GM19240 (cell line): ENCODE results near the gene CD38.
A peak's percentile ranks its signal among the peaks of the same experiment; 100 is the strongest.
"Not testable (repeated sequence)": the region's sequence is repeated elsewhere in the genome, so short reads cannot be mapped to it uniquely, and the experiment has no call there.

Experiments used
- DNase-seq: peaks from one replicate; pipeline ENCODE4 v3.0.0; 2011; ENCODE audit warnings: low spot score; ENCODE audit not compliant: insufficient read length

The CD38 gene

GRCh38 chr4:15861198-15861597 lies 83.1 kb downstream of the CD38 start:
- DNase-seq, result not testable (repeated sequence)

- DNase-seq, result no peak
Observed at GRCh38 chr4:15864651-15865566, 86.8 kb downstream of the CD38 start.

- no peak for DNase-seq
Observed at GRCh38 chr4:15868111-15868510, 90.0 kb downstream of the CD38 start.

- DNase-seq, result no peak
Observed at GRCh38 chr4:15868826-15869413, 90.8 kb downstream of the CD38 start.

GRCh38 chr4:15870079-15870478 lies 92.0 kb downstream of the CD38 start:
- no peak for DNase-seq

GRCh38 chr4:15870921-15871664 lies 93.0 kb downstream of the CD38 start:
- no peak for DNase-seq

GRCh38 chr4:15873117-15873516 lies 95.0 kb downstream of the CD38 start:
- DNase-seq, result no peak

GRCh38 chr4:15874671-15875070 lies 96.5 kb downstream of the CD38 start:
- no peak for DNase-seq

DNA sequence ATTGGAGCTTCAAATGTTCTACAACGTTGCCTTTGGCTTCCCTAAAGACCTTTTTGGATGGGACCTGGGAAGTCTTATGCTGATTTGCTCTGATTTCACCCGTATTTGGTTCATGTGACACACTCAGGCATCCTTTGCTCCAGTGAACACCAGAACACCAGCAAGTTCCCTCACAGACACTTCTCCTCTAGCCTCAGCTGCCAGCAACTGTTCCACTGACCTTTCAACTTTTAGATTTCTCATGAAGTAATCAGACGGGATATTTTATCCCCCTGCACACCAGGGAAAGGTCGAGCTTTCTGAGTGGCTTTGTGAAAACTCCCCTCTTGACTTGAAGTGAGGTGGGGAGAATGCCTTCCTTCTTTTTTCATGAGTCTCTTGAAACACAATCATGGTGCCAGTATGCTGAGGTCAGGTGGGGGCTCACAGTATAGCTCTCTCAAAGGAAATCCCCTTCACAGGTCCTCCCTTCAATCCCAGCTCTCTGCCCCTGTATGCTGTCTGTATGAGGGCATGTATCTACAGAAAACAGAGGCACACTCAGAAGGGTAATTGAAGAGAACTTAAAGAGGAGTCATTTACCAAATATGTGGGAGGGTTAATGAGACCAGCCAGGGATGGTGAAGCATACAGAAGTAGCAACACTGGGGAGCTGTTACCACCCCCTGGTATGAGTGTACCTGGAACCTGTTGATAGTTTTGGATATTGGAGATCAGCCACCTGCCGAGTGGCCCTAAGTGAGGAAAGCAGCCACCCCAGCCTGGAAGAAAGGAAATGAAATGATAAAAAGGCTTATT lies 97.7 kb downstream of the CD38 start:
- no peak for DNase-seq

DNA sequence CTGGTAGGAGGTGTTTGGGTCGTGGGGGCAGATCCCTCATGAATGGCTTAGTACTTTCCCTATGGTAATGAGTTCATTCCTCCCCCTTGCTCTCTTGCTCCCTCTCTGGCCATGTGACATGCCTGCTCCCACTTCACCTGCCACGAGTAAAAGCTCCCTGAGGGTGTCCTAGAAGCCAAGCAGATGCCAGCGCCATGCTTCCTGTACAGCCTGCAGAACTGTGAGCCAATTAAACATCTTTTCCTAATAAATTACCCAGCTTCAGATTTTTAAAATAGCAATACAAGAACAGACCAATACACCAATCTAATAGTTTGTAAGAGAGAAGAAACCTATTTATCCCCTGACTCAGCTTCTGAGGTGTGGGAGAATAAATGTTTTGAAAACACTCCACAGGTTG lies 99.9 kb downstream of the CD38 start:
- no peak for DNase-seq

- no peak for DNase-seq
Observed at GRCh38 chr4:15881820-15882219, 103.7 kb downstream of the CD38 start.

DNA sequence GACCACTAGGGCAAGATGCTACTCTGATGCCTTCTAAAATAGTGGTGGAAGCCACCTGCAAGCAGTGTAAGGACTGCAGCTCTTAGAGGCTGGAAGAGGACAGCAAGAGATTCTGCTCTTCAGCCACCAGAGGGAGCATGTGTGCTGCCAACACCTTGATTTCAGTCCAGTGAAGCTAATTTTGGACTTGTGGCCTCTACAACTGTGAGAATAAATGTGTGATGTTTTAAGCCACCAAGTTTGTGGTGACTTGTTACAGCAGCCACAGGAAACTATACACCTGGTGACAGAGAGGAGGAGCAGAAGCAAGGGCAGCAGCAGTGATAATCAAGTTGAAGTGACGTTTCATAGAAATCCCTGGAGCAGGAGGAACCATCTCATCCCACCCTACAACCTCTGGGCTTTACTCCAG lies 104.6 kb downstream of the CD38 start:
- DNase-seq, result peak; percentile 37

DNA sequence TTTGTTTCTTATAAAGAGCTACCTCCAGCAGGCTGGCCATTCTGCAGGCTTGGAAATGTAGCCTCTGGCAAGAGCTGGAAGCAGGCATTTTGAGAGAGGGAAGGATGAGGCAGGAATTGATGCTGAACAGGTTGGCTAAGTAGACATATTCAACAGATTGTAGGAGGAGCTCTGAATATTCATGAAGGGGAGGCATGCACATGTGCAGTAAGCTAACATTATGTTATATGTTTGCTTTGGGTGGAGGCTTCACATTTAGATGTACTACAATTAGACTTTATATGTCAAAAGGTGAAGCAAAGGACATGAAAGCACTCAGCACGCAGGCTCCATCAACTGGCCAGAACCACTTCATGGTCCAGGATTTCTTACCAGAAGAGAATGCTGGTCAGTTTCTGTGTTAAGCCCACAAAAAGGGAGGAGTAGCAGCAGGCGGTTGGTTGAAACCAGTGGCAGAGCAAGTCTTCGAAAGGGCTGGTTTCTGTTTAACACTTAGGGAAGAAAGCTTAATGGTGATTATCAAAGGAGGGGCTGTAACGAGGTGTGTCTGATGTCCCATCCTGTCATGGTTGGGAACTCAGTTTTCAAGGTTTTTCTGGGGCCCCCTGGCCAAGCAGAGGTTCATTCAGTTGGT lies 105.6 kb downstream of the CD38 start:
- DNase-seq, result no peak

- DNase-seq, result no peak
Observed at GRCh38 chr4:15884666-15885065, 106.5 kb downstream of the CD38 start.

DNA sequence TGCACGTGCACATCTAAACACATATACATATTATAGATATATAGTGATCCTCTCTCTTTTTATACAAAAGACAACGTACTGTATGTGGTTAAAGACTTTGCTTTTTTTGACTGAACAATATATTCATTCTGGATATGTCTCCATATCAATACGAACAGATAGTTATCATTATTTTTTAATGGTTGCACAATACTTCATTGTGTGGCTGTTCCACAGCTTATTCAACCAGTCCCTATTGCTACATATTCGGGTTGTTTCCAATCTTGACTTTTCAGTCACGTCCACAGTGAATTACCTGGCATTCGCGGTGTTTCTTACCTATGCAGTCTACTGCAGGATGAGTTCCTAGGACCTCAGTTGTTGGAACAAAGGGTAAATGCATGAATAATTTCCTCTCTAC lies 107.3 kb downstream of the CD38 start:
- DNase-seq, result no peak

DNA sequence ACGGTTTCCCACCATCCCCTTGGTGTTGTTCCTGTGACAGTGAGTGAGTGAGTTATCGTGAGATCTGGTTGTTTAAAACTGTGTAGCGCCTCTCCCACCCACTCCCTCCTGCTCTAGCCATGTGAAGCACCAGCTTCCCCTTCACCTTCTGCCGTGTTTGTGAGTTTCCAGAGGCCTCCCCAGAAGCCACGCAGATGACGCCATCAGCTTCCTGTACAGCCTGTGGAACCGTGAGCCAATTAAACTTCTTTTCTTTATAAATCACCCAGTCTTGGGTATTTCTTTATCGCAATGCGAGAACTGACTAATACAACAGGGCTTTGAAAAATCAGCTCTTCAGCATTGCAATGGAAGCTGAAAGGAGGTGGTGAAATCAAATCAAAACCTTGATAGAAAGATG lies 110.4 kb downstream of the CD38 start:
- no peak for DNase-seq

GRCh38 chr4:15890246-15890829 lies 112.2 kb downstream of the CD38 start:
- DNase-seq, result no peak

GRCh38 chr4:15891312-15891711 lies 113.2 kb downstream of the CD38 start:
- no peak for DNase-seq

DNA sequence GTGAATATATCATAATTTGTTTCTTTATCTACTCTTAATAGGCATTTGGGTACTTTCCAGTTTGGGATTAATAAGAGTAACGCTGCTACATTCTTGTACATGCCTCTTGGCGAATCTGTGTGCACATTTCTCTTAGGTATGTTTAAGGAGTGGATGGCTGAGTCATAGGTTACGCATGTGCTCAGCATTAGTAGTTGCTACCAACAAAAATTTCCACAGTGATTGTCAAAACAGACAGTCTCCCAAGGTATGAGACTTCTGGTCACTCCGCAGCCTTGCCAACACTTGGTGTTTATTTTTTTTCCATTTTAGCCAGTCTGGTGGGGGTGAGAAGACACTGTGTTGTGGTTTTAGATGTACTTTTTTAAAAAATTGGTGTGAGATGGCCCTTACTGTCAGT lies 115.8 kb downstream of the CD38 start:
- DNase-seq, result no peak

GRCh38 chr4:15894393-15894792 lies 116.3 kb downstream of the CD38 start:
- no peak for DNase-seq
